PC-3 (cell line): Measurements from ENCODE around the gene CT47A7. TPM values are rescaled to one million over a fixed set of nuclear protein-coding genes. Genes with fewer than 3 reads are reported as not detected.
"Not testable (repeated sequence)": the region's sequence is repeated elsewhere in the genome, so short reads cannot be mapped to it uniquely, and the experiment has no call there.

Source experiments
- ATAC-seq: fragments of 200-7000 bp; cut with Tn5 transposase; 2 replicates; pipeline ENCODE4 v1.9.1; 2020; ENCODE audit warnings: mild to moderate bottlenecking, moderate library complexity
- Bru-seq: library from RNA; stranded (reverse); fragments of 400-500 nt; gene quantifications from one replicate; lab custom pipeline; 2021; lab: Mats Ljungman, UMichigan
- BruChase-seq, 2 experiments: library from RNA; stranded (reverse); fragments of 400-500 nt; gene quantifications; one replicate each; lab custom pipeline; 2021; lab: Mats Ljungman, UMichigan
- BruUV-seq: library from RNA; stranded (reverse); fragments of 400-500 nt; replicated peaks from 2 replicates; lab custom pipeline; 2021; lab: Mats Ljungman, UMichigan
- CTCF ChIA-PET: fragments of 300-600 bp; sonication (Branson Sonifier 250); formaldehyde crosslinking; loops from one replicate; lab custom pipeline; 2022; ENCODE audit warnings: antibody characterized with exemption; lab: Charles Lee
- POLR2A ChIA-PET: fragments of 300-600 bp; sonication (Branson Sonifier 250); formaldehyde crosslinking; loops from one replicate; lab custom pipeline; 2022; ENCODE audit warnings: antibody characterized with exemption; ENCODE audit not compliant: unreplicated experiment; lab: Charles Lee
- DNase-seq: peaks from one replicate; pipeline ENCODE4 v3.0.0-alpha.2; 2015
- H2AFZ ChIP-seq: fragments of 300-600 bp; sonication (generic); 2 replicates; pipeline ENCODE4 v1.6.0; 2016; ENCODE audit warnings: antibody characterized with exemption, low read length
- H3F3A ChIP-seq: fragments of 300-600 bp; sonication (generic); one replicate; pipeline ENCODE4 v1.6.0; 2017; ENCODE audit warnings: antibody characterized with exemption, low read length, control low read depth, mild to moderate bottlenecking; ENCODE audit not compliant: unreplicated experiment
- H3K27ac ChIP-seq: fragments of 300-600 bp; sonication (generic); 2 replicates; pipeline ENCODE4 v1.5.1; 2016; ENCODE audit warnings: mild to moderate bottlenecking, low read length
- H3K27me3 ChIP-seq: fragments of 300-600 bp; sonication (generic); 2 replicates; pipeline ENCODE4 v1.6.1; 2016; ENCODE audit warnings: low read length, mixed read lengths
- H3K36me3 ChIP-seq: fragments of 300-600 bp; sonication (generic); 2 replicates; pipeline ENCODE4 v1.6.1; 2016; ENCODE audit warnings: low read depth, mixed run types, low read length, mixed read lengths
- H3K4me1 ChIP-seq: fragments of 300-600 bp; sonication (generic); 2 replicates; pipeline ENCODE4 v1.5.1; 2016; ENCODE audit warnings: low read length; ENCODE audit not compliant: insufficient read depth
- H3K4me2 ChIP-seq: fragments of 300-600 bp; sonication (generic); 2 replicates; pipeline ENCODE4 v1.6.0; 2016; ENCODE audit warnings: low read length
- H3K4me3 ChIP-seq: fragments of 300-600 bp; sonication (generic); 2 replicates; pipeline ENCODE4 v1.5.1; 2016; ENCODE audit warnings: mild to moderate bottlenecking, low read length, mixed read lengths
- H3K79me2 ChIP-seq: fragments of 300-600 bp; sonication (generic); 2 replicates; pipeline ENCODE4 v1.6.1; 2017; ENCODE audit warnings: low read length, mixed read lengths
- H3K9ac ChIP-seq: fragments of 300-600 bp; sonication (generic); 2 replicates; pipeline ENCODE4 v1.6.0; 2016; ENCODE audit warnings: mild to moderate bottlenecking, low read length
- H3K9me2 ChIP-seq: fragments of 300-600 bp; sonication (generic); replicated peaks from 2 replicates; pipeline ENCODE4 v1.6.1; 2016; ENCODE audit warnings: mixed run types, low read length, mixed read lengths
- H3K9me3 ChIP-seq: fragments of 300-600 bp; sonication (generic); 2 replicates; pipeline ENCODE4 v1.6.1; 2016; ENCODE audit warnings: low read length, mixed read lengths
- H4K20me1 ChIP-seq: fragments of 300-600 bp; sonication (generic); 2 replicates; pipeline ENCODE4 v1.6.1; 2016; ENCODE audit warnings: low read length, mixed read lengths
- EZH2 ChIP-seq: fragments of 300-600 bp; sonication (generic); IDR thresholded peaks from one replicate; pipeline ENCODE4 v1.6.1; 2017; ENCODE audit warnings: antibody characterized with exemption, mild to moderate bottlenecking, low read length; ENCODE audit not compliant: unreplicated experiment
- EZH2phosphoT487 ChIP-seq: fragments of 300-600 bp; sonication (generic); IDR thresholded peaks from 2 replicates; pipeline ENCODE4 v1.6.1; 2018; ENCODE audit warnings: mild to moderate bottlenecking, antibody characterized with exemption, low read length, borderline replicate concordance
- intact Hi-C: fragments of 100-400 bp; cut with micrococcal nuclease; formaldehyde crosslinking; loops from 2 replicates; pipeline ENCODE4 v1.9.0; 2023
- long read RNA-seq: library from polyadenylated mRNA; unstranded; transcript quantifications from one replicate; pipeline ENCODE4 v2.0.0, GENCODE V29; 2021; ENCODE audit not compliant: unreplicated experiment
- total RNA-seq: library from RNA; depleted of rRNA; stranded (reverse); fragments of >200 nt; gene quantifications from 2 replicates; pipeline ENCODE4 v1.2.3, GENCODE V29; 2014; rRNA removed
- TF ChIP-seq, protein P1 (sequence below): fragments of 300-600 bp; sonication (generic); conservative IDR thresholded peaks from 2 replicates; pipeline ENCODE4 v1.5.1; 2017; ENCODE audit warnings: antibody characterized with exemption, low read depth, mild to moderate bottlenecking, low read length

The CT47A7 gene
- not detected in 2 replicates for total RNA-seq
- not detected for Bru-seq, nascent RNA
- BruChase-seq, experiment 1, labeled RNA remaining after a 6-hour chase: not detected
- not detected for BruChase-seq, experiment 2, labeled RNA remaining after a 2-hour chase
- long read RNA-seq: 0 reads

DNA sequence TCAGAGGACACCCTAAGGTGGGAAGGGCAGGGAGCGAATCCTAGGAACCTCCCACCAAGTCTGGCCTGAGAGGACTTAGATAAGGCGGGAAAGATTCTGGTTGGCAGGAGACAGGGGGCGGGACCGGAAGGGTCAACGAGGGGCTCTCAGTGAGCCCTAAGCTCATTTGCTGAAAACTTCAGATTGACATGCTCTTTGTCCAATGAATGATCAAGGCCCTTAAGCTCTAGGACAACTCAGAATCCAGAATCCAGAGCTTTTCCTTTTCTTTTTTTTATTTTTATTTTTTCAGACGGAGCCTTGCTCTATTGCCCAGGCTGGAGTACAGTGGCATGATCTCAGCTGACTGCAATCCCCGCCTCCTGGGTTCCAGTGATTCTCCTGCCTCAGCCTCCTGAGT lies at the start of gene CT47A7:
CT47A7 (minus strand) TSS at position 101 of the 400 bp plus-strand sequence. CDS start 255 bp downstream, outside the sequence.
- intact Hi-C loops, H3K36me3 ChIP-seq, H3K27me3 ChIP-seq, POLR2A ChIA-PET, H3K4me2 ChIP-seq, H2AFZ ChIP-seq, H3K9ac ChIP-seq, CTCF ChIA-PET, BruUV-seq, H3K27ac ChIP-seq, H3K4me3 ChIP-seq, H3K79me2 ChIP-seq, H3F3A ChIP-seq, ATAC-seq, DNase-seq, H3K9me3 ChIP-seq, H4K20me1 ChIP-seq, H3K4me1 ChIP-seq, H3K9me2 ChIP-seq: not testable (repeated sequence)

GRCh38 chrX:121000589-121000988 lies 44.2 kb upstream of the CT47A7 start:
- ChIA-PET POLR2A (no interaction called here), CTCF (no interaction called here)
- no peaks in the 10 kb centered on the region for H3K9me3 ChIP-seq
- BruUV-seq: no TSS peak
- no peaks in the 10 kb centered on the region for H3K36me3 ChIP-seq
- H4K20me1 ChIP-seq: no peaks in the 10 kb centered on the region
- no peaks in the 10 kb centered on the region for H3K4me1 ChIP-seq
- no peak overlapping the region for H3K4me3 ChIP-seq
- H3K27ac ChIP-seq: no peak overlapping the region
- no peaks in the 10 kb centered on the region for H3K27me3 ChIP-seq
- H2AFZ ChIP-seq: no peak overlapping the region
- no peak overlapping the region for H3K4me2 ChIP-seq
- no peaks in the 10 kb centered on the region for H3K79me2 ChIP-seq
- H3K9me2 ChIP-seq: no peaks in the 10 kb centered on the region
- H3K9ac ChIP-seq: no peak overlapping the region
- DNase-seq (peak; percentile 75), ATAC-seq (peak; percentile 42; the same call in 1 of the 2 replicates)
- intact Hi-C loops: no loop called here
- TF ChIP-seq EZH2: no peak
- TF ChIP-seq, protein P1, sequence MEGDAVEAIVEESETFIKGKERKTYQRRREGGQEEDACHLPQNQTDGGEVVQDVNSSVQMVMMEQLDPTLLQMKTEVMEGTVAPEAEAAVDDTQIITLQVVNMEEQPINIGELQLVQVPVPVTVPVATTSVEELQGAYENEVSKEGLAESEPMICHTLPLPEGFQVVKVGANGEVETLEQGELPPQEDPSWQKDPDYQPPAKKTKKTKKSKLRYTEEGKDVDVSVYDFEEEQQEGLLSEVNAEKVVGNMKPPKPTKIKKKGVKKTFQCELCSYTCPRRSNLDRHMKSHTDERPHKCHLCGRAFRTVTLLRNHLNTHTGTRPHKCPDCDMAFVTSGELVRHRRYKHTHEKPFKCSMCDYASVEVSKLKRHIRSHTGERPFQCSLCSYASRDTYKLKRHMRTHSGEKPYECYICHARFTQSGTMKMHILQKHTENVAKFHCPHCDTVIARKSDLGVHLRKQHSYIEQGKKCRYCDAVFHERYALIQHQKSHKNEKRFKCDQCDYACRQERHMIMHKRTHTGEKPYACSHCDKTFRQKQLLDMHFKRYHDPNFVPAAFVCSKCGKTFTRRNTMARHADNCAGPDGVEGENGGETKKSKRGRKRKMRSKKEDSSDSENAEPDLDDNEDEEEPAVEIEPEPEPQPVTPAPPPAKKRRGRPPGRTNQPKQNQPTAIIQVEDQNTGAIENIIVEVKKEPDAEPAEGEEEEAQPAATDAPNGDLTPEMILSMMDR: peak; percentile 64
- no peaks in the 10 kb centered on the region for H3F3A ChIP-seq

- H3K9ac ChIP-seq: no peak overlapping the region
- TF ChIP-seq EZH2phosphoT487: no peak
- TF ChIP-seq EZH2: no peak
- TF ChIP-seq, protein P1: no peak
- H3F3A ChIP-seq: no peaks in the 10 kb centered on the region
- no peak overlapping the region for H3K27ac ChIP-seq
- BruUV-seq: no TSS peak
- no peak overlapping the region for H3K4me3 ChIP-seq
- ATAC-seq (no peak), DNase-seq (no peak)
- H3K4me1 ChIP-seq: no peaks in the 10 kb centered on the region
- H3K9me3 ChIP-seq: no peaks in the 10 kb centered on the region
- H3K36me3 ChIP-seq: no peaks in the 10 kb centered on the region
- POLR2A ChIA-PET: no interaction called here
- CTCF ChIA-PET: no interaction called here
- no peaks in the 10 kb centered on the region for H4K20me1 ChIP-seq
- no peak overlapping the region for H3K4me2 ChIP-seq
- no peak overlapping the region for H2AFZ ChIP-seq
- H3K27me3 ChIP-seq: no peaks in the 10 kb centered on the region
- no peaks in the 10 kb centered on the region for H3K9me2 ChIP-seq
- no peaks in the 10 kb centered on the region for H3K79me2 ChIP-seq
- intact Hi-C loops: no loop called here
Observed at GRCh38 chrX:120999413-120999812, 43.0 kb upstream of the CT47A7 start.

DNA sequence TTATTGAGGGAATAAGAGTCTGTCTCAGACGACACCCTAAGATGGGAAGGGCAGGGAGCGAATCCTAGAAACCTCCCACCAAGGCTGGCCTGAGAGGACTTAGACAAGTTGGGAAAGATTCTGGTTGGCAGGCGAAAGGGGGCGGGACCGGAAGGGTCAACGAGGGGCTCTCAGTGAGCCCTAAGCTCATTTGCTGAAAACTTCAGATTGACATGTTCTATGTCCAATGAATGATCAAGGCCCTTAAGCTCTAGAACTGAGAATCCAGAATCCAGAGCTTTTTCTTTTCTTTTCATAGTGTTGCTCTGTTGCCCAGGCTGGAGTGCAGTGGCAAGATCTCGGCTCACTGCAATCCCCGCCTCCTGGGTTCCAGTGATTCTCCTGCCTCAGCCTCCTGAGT lies 29.3 kb upstream of the CT47A7 start, which contains the start of gene CT47A1:
CT47A1 (minus strand) TSS at position 101 of the 400 bp plus-strand sequence. CDS start 231 bp downstream, outside the sequence.
- intact Hi-C loops, H3K9ac ChIP-seq, POLR2A ChIA-PET, H3K4me2 ChIP-seq, H3K4me1 ChIP-seq, BruUV-seq, H3K9me2 ChIP-seq, CTCF ChIA-PET, H4K20me1 ChIP-seq, H3K9me3 ChIP-seq, H3K27me3 ChIP-seq, H3K36me3 ChIP-seq, H3K27ac ChIP-seq, DNase-seq, H3F3A ChIP-seq, ATAC-seq, H2AFZ ChIP-seq, H3K4me3 ChIP-seq, H3K79me2 ChIP-seq: not testable (repeated sequence)
